ENCODE data around the gene CORO1C. TPM values are rescaled to one million over a fixed set of nuclear protein-coding genes. Genes with fewer than 3 reads are reported as not detected.
"Not testable (repeated sequence)": the region's sequence is repeated elsewhere in the genome, so short reads cannot be mapped to it uniquely, and the experiment has no call there.

CORO1C gene
- total and polyA plus RNA-seq, 9 of the 15 experiments (the other 6 are each of a cell fraction or from before 2014, with no cell fraction given), result 55.2 to 280 (median 150) TPM

DNA sequence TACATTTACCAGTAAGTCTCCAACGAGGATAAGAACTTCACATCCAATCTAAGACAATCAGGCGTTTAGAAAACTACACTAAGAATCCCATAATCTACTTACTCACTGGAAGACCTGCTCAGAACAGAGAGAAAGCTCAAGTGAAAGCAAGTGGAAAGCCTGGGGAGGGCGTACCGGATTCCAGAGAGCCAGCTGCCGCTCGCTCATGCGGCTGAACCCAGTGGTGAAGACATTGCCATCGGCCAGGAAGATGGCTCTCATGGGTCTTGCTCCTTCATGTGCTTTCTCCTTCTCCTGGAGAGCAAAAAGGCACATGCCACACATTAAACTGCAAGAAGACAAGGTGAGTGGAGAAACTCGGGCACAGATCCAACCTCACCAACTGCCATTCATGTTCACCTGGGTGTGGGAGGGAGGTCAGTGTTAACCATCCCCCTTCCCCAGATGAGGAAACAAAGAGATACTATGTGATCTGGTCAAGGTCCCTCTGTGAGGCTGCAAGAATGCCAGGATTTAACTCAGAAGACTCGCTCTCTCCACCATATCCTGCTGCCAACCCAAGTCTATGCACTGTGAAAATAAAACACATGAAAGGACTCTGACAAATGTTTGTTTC lies 74.1 kb downstream of the CORO1C start (continued):
- TF ChIP-seq ZNF764 (CRISPR knock-in tag; IDR thresholded peaks at IDR 0.05; ENCODE audit: low read depth), result no peak
- TF ChIP-seq SRSF9 (IDR thresholded peaks at IDR 0.05; ENCODE audit: borderline replicate concordance, low read depth, low read length), result no peak

DNA sequence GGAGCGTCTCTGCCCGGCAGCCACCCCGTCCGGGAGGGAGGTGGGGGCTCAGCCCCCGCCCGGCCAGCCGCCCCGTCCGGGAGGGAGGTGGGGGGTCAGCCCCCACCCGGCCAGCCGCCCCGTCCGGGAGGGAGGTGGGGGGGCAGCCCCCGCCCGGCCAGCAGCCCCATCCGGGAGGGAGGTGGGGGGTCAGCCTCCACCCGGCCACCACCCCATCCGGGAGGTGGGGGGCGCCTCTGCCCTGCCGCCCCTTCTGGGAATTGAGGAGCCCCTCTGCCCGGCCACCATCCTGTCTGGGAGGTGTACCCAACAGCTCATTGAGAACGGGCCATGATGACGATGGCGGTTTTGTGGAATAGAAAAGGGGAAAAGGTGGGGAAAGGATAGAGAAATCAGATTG lies 75.1 kb downstream of the CORO1C start:
- H3K4me2 ChIP-seq (ENCODE audit: insufficient read depth, low read length); FAIRE-seq; ATAC-seq; H3K4me3 ChIP-seq; H3K79me2 ChIP-seq (ENCODE audit: control insufficient read depth, insufficient read depth, low read length); in situ Hi-C loops (cut with MboI); H4K20me1 ChIP-seq (replicated peaks; ENCODE audit: control insufficient read depth, insufficient read depth, low read length); H3K27me3 ChIP-seq (ENCODE audit: control insufficient read depth in 2 of 2, insufficient read depth in 2 of 2, low read length in 2 of 2); H3K4me1 ChIP-seq (replicated peaks in 1 of 2; ENCODE audit: control insufficient read depth in 2 of 2, insufficient read depth in 2 of 2, low read length in 2 of 2); H2AFZ ChIP-seq (ENCODE audit: low read depth, low read length); H3K9me3 ChIP-seq (replicated peaks; ENCODE audit: control insufficient read depth, insufficient read depth, low read depth, low read length); H3K27ac ChIP-seq (ENCODE audit: extremely low read depth, low read depth, low read length); H3K9ac ChIP-seq (ENCODE audit: insufficient read depth in 1 of 2, low read depth in 2 of 2, low read length in 2 of 2); intact Hi-C loops (cut with micrococcal nuclease); H3K9me1 ChIP-seq (ENCODE audit: control insufficient read depth, insufficient read depth, low read length); BruUV-seq (replicated peaks); DNase-seq (ENCODE audit: extremely low read depth in 1 of 4, low spot score in 3 of 4); CTCF ChIA-PET (ENCODE audit: low intra/inter-chr PET ratio): not testable (repeated sequence)
- POLR2A ChIA-PET, result interaction anchor here (0.6 to 0.7 kb wide), 2 partner anchors 94 to 1259 kb away, joined by 3 read pairs; partner anchors contain the start of gene ISCU
- H3K36me3 ChIP-seq (ENCODE audit: control insufficient read depth, insufficient read depth, low read length), result peaks cover 74% of the 10 kb centered on the region
- whole genome bisulfite sequencing (ENCODE audit: insufficient coverage, low coverage, missing lambda C conversion rate), result no CpG with 5 or more reads among the region's 24 CpGs

DNA sequence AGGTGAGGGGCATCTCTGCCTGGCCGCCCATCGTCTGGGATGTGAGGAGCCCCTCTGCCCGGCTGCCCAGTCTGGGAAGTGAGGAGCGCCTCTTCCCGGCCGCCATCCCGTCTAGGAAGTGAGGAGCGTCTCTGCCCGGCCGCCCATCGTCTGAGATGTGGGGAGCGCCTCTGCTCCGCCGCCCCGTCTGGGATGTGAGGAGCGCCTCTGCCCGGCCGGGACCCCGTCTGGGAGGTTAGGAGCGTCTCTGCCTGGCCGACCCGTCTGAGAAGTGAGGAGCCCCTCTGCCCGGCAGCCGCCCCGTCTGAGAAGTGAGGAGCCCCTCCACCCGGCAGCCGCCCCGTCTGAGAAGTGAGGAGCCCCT lies 75.5 kb downstream of the CORO1C start:
- WGBS (ENCODE audit: insufficient coverage, low coverage, missing lambda C conversion rate), result 100% methylated on average over 2 of the region's 28 CpGs
- H3K27me3 ChIP-seq (ENCODE audit: control insufficient read depth in 2 of 2, insufficient read depth in 2 of 2, low read length in 2 of 2); FAIRE-seq; H3K9me3 ChIP-seq (replicated peaks; ENCODE audit: control insufficient read depth, insufficient read depth, low read depth, low read length); H3K27ac ChIP-seq (ENCODE audit: extremely low read depth, low read depth, low read length); BruUV-seq (replicated peaks); DNase-seq (ENCODE audit: extremely low read depth in 1 of 4, low spot score in 3 of 4); H3K4me1 ChIP-seq (replicated peaks in 1 of 2; ENCODE audit: control insufficient read depth in 2 of 2, insufficient read depth in 2 of 2, low read length in 2 of 2); CTCF ChIA-PET (ENCODE audit: low intra/inter-chr PET ratio); in situ Hi-C loops (cut with MboI); H3K9ac ChIP-seq (ENCODE audit: insufficient read depth in 1 of 2, low read depth in 2 of 2, low read length in 2 of 2); intact Hi-C loops (cut with micrococcal nuclease); H3K79me2 ChIP-seq (ENCODE audit: control insufficient read depth, insufficient read depth, low read length); H4K20me1 ChIP-seq (replicated peaks; ENCODE audit: control insufficient read depth, insufficient read depth, low read length); ATAC-seq; H3K4me2 ChIP-seq (ENCODE audit: insufficient read depth, low read length); H3K9me1 ChIP-seq (ENCODE audit: control insufficient read depth, insufficient read depth, low read length); H3K4me3 ChIP-seq; H2AFZ ChIP-seq (ENCODE audit: low read depth, low read length): not testable (repeated sequence)
- POLR2A ChIA-PET, result interaction anchor here (0.6 to 0.7 kb wide), 2 partner anchors 94 to 1260 kb away, joined by 3 read pairs; partner anchors contain the start of gene ISCU
- peaks cover 75% of the 10 kb centered on the region for H3K36me3 ChIP-seq (ENCODE audit: control insufficient read depth, insufficient read depth, low read length)
